ENCODE results near the gene TCF4.

GRCh38 chr18:55300421-55300935 lies 287.5 kb downstream of the TCF4 start:
- TF ChIP-seq ZNF362 (tag by site-specific recombination; IDR thresholded peaks at IDR 0.05) (no peak), CTCF (tag by site-specific recombination; IDR thresholded peaks at IDR 0.05) (no peak), TRIM28 (IDR thresholded peaks at IDR 0.05; ENCODE audit: borderline replicate concordance, low read length) (no peak), SCRT2 (tag by site-specific recombination; IDR thresholded peaks at IDR 0.05) (no peak), MYNN (tag by site-specific recombination; IDR thresholded peaks at IDR 0.05; ENCODE audit: borderline replicate concordance) (no peak), ZNF292 (tag by site-specific recombination; IDR thresholded peaks at IDR 0.05; ENCODE audit: borderline replicate concordance, low read depth) (no peak), ZNF248 (tag by site-specific recombination; IDR thresholded peaks at IDR 0.05) (no peak), MZF1 (tag by site-specific recombination; IDR thresholded peaks at IDR 0.05; ENCODE audit: borderline replicate concordance) (no peak), ZNF580 (tag by site-specific recombination; IDR thresholded peaks at IDR 0.05) (no peak), ZNF223 (tag by site-specific recombination; IDR thresholded peaks at IDR 0.05) (no peak)
